ENCODE results near the gene DIPK1C.

Gene DIPK1C

DNA sequence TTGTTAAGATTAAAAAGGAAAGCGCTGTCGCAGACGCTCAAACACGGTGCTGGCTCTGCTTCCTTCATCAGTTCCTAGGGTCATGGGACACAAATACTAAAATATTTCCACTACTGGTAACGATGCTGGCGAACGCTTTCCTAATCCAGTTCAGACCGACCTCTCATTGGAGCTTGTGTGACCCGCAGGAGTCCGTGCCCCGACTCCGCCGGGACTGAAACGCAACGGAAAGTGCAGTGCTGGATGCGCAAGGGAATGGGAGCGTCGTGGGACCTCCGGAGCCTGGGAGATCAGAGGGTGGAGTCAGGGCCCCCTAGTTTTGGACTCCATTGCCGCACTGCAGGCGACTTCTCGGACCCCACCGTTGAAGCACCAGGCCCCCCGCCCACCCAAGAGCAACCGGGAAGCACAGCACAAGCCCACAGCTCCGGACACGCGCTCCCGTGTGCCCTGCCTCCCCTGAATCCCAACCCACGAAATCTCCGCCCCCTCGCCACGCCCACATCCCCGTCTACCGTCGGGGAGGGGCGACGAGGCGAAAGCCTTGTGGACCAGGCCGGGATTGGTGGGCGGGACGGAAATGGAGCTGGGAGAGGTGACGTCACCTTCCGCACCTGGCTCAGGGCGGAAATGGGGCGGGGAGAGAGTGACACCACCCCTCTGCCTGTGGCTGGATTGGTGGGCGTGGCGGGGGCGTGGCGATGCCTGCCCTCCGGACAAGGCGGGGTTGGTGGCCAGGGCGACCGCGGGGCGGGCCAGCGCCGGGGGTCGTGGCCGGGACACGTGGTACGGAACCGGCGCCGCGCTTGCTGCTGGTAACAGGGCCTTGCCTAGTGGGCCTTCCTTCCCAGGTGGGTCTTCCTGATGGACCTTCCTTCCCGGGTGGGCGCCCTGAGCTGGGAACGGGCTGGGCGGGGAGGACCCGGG is 38.7 kb upstream of the DIPK1C start, which contains the start of gene CNDP2:
Gene CNDP2 (plus strand): TSS at position 783 of the 927 bp plus-strand sequence. CDS start 3,611 bp downstream, outside the sequence.
- Histone ChIP-seq H3K27me3 (ENCODE audit: insufficient read depth, poor library complexity, severe bottlenecking) (no peaks in the 10 kb centered on the region), H3K4me3 (replicated peaks; ENCODE audit: insufficient read depth, low read length) (peak within 1 kb of the TSS; percentile 95), H3K27ac (replicated peaks) (peak within 1 kb of the TSS; percentile 70)
- TF ChIP-seq REST (IDR thresholded peaks at IDR 0.05; ENCODE audit: insufficient replicate concordance, low read depth) = no peak
- TF ChIP-seq, protein P1, sequence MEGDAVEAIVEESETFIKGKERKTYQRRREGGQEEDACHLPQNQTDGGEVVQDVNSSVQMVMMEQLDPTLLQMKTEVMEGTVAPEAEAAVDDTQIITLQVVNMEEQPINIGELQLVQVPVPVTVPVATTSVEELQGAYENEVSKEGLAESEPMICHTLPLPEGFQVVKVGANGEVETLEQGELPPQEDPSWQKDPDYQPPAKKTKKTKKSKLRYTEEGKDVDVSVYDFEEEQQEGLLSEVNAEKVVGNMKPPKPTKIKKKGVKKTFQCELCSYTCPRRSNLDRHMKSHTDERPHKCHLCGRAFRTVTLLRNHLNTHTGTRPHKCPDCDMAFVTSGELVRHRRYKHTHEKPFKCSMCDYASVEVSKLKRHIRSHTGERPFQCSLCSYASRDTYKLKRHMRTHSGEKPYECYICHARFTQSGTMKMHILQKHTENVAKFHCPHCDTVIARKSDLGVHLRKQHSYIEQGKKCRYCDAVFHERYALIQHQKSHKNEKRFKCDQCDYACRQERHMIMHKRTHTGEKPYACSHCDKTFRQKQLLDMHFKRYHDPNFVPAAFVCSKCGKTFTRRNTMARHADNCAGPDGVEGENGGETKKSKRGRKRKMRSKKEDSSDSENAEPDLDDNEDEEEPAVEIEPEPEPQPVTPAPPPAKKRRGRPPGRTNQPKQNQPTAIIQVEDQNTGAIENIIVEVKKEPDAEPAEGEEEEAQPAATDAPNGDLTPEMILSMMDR (IDR thresholded peaks at IDR 0.05; ENCODE audit: insufficient read depth, low read length) = no peak
- peak; percentile 52; the same call in 1 of the 2 replicates for TF ChIP-seq GABPA (IDR thresholded peaks at IDR 0.05; ENCODE audit: low read depth)
- TF ChIP-seq POLR2AphosphoS5 (IDR thresholded peaks at IDR 0.05; ENCODE audit: low read depth) = peak; percentile 84
- peak; percentile 68; the same call in 1 of the 2 replicates for TF ChIP-seq SPI1 (IDR thresholded peaks at IDR 0.05; ENCODE audit: borderline replicate concordance, low read depth)
- peak; percentile 99 to 100 for DNase-seq (ENCODE audit: low read depth in 1 of 2, low spot score in 1 of 2)

GRCh38 chr18:74494514-74494913 is 37.4 kb upstream of the DIPK1C start:
- no peak overlapping the region for H3K27ac ChIP-seq (replicated peaks)

GRCh38 chr18:74493689-74494088 is 36.6 kb upstream of the DIPK1C start:
- TF ChIP-seq, protein P1 (IDR thresholded peaks at IDR 0.05; ENCODE audit: insufficient read depth, low read length) = peak; percentile 56
- no peak for TF ChIP-seq SPI1 (IDR thresholded peaks at IDR 0.05; ENCODE audit: borderline replicate concordance, low read depth)

More at GRCh38 chr18:74494514-74494913, 37.4 kb upstream of the DIPK1C start:
- Histone ChIP-seq H3K4me3 (replicated peaks; ENCODE audit: insufficient read depth, low read length) (no peak overlapping the region), H3K27me3 (ENCODE audit: insufficient read depth, poor library complexity, severe bottlenecking) (peaks cover 2% of the 10 kb centered on the region)
- no peak for DNase-seq (ENCODE audit: low read depth in 1 of 2, low spot score in 1 of 2)
- TF ChIP-seq POLR2AphosphoS5 (IDR thresholded peaks at IDR 0.05; ENCODE audit: low read depth) (no peak), GABPA (IDR thresholded peaks at IDR 0.05; ENCODE audit: low read depth) (no peak), SPI1 (IDR thresholded peaks at IDR 0.05; ENCODE audit: borderline replicate concordance, low read depth) (no peak)

DNA sequence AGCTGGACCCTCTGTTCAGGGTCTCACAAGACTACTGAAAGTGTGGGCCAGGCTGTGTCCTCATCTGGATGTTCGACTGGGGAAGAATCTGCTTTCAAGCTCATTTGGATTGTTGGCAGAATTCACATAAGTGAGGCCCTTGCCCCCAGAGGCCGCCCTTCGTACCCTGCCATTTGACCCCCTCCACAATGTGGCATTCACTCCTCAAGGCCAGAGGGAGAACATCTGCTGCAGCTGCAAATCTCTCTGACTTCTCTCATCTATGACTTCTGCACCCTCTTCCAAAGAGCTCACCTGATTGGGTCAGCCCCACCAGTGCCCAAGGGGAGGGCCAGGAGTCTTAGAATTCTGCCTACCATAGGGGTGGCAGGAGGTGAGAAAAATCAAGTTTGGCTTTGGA is 35.2 kb upstream of the DIPK1C start:
- Histone ChIP-seq H3K27ac (replicated peaks) (no peak overlapping the region), H3K27me3 (ENCODE audit: insufficient read depth, poor library complexity, severe bottlenecking) (peaks cover 7% of the 10 kb centered on the region), H3K4me3 (replicated peaks; ENCODE audit: insufficient read depth, low read length) (no peak overlapping the region)

More at GRCh38 chr18:74493689-74494088, 36.6 kb upstream of the DIPK1C start:
- DNase-seq (ENCODE audit: low read depth in 1 of 2, low spot score in 1 of 2) = peak in 1 of 2 experiments; percentile 71
- Histone ChIP-seq H3K4me3 (replicated peaks; ENCODE audit: insufficient read depth, low read length) (no peak overlapping the region), H3K27ac (replicated peaks) (no peak overlapping the region), H3K27me3 (ENCODE audit: insufficient read depth, poor library complexity, severe bottlenecking) (peaks cover 7% of the 10 kb centered on the region)

DNA sequence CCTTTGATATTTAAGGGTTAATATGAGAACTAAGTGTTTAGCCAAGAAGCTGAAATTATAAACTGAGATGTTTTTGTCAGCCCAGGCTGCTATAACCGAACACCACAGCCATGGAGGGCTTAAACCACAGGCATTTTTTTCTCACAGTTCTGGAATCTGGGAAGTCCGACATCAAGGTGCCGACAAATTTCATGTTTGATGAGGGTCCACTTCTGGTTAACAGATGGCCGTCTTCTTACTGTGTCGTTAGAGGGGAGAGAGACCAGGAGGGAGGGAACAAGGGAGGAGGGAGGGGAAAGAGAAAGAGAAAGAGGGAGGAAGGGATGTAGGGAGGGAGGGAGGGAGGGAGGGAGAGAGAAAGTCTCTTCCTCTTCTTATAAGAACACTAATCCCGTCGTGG is 32.6 kb upstream of the DIPK1C start:
- no peak for TF ChIP-seq GABPA (IDR thresholded peaks at IDR 0.05; ENCODE audit: low read depth)
- TF ChIP-seq SPI1 (IDR thresholded peaks at IDR 0.05; ENCODE audit: borderline replicate concordance, low read depth) = no peak
- TF ChIP-seq, protein P1 (IDR thresholded peaks at IDR 0.05; ENCODE audit: insufficient read depth, low read length) = no peak
- TF ChIP-seq REST (IDR thresholded peaks at IDR 0.05; ENCODE audit: insufficient replicate concordance, low read depth) = no peak
- no peak for TF ChIP-seq POLR2AphosphoS5 (IDR thresholded peaks at IDR 0.05; ENCODE audit: low read depth)
- no peak overlapping the region for H3K4me3 ChIP-seq (replicated peaks; ENCODE audit: insufficient read depth, low read length)
- no peak for DNase-seq (ENCODE audit: low read depth in 1 of 2, low spot score in 1 of 2)
- no peak overlapping the region for H3K27ac ChIP-seq (replicated peaks)
- peaks cover 12% of the 10 kb centered on the region for H3K27me3 ChIP-seq (ENCODE audit: insufficient read depth, poor library complexity, severe bottlenecking)

More for the DNA sequence above, 35.2 kb upstream of the DIPK1C start:
- DNase-seq (ENCODE audit: low read depth in 1 of 2, low spot score in 1 of 2) = no peak
- no peak for TF ChIP-seq SPI1 (IDR thresholded peaks at IDR 0.05; ENCODE audit: borderline replicate concordance, low read depth)

All from HL-60 (cell line).